ENCODE measurements around the gene TNRC18.

TNRC18 gene

DNA sequence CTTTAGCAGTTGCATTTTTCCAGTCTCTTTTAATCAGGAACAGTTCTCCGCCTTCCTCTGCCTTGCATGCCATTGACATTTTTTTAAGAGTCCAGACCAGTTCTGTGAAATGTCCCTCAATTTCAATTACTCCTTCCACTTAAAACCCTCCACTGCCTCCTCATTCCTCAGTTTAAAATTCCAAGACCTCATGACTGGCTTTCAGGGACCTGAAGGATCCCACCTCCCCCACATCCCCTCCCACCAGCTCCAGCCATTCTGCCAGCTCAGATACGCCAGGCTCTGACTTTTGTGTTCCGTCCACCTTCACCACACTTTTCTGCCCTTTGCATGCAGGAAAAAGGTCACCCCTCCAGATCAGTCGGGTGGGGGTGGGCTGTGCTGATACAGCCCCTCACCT lies 8.7 kb downstream of the TNRC18 start:
- no peak overlapping the region for H3K4me3 ChIP-seq (ENCODE audit: low read depth, low read length)
- DNase-seq (ENCODE audit: low read depth), result no peak
- TF ChIP-seq, protein P1, sequence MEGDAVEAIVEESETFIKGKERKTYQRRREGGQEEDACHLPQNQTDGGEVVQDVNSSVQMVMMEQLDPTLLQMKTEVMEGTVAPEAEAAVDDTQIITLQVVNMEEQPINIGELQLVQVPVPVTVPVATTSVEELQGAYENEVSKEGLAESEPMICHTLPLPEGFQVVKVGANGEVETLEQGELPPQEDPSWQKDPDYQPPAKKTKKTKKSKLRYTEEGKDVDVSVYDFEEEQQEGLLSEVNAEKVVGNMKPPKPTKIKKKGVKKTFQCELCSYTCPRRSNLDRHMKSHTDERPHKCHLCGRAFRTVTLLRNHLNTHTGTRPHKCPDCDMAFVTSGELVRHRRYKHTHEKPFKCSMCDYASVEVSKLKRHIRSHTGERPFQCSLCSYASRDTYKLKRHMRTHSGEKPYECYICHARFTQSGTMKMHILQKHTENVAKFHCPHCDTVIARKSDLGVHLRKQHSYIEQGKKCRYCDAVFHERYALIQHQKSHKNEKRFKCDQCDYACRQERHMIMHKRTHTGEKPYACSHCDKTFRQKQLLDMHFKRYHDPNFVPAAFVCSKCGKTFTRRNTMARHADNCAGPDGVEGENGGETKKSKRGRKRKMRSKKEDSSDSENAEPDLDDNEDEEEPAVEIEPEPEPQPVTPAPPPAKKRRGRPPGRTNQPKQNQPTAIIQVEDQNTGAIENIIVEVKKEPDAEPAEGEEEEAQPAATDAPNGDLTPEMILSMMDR (IDR thresholded peaks at IDR 0.05; ENCODE audit: insufficient read depth, low read depth, low read length, missing control alignments), result no peak

DNA sequence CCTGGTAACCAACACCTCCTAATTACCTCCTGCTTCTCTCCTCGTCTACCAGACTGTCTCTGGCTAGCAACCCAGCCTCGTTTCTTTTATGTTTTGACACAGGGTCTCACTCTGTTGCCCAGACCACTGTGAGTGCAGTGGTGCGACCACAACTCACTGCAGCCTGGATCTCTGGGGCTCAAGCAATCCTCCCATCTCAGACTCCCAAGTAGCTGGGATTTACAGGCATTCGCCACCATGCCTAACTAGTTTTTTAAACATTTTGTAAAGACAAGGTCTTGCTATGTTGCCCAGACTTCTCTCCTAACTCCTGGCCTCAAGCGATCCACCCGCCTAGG lies 10.2 kb downstream of the TNRC18 start:
- DNase-seq (ENCODE audit: low read depth), result no peak
- TF ChIP-seq, protein P1 (IDR thresholded peaks at IDR 0.05; ENCODE audit: insufficient read depth, low read depth, low read length, missing control alignments), result no peak
- no peak overlapping the region for H3K4me3 ChIP-seq (ENCODE audit: low read depth, low read length)

DNA sequence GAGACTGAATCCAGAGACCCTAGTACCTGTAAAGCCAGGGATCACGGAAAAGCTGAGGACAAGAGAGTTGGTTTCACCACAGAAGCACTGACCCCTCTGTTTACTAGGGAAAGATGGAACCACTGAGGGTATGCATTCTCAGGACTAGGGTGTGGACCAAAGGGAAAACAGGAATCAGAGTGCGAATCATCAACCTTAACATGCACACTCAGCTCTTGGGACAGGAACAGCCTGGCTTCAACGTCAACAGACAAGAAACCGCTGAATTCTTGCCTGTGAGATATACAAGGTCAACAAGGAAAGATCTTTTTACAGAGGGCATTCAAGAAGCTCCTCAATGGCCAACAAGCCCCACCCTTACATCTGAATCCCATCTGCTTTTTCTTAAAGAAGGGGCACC lies 14.9 kb downstream of the TNRC18 start:
- TF ChIP-seq, protein P1 (IDR thresholded peaks at IDR 0.05; ENCODE audit: insufficient read depth, low read depth, low read length, missing control alignments), result no peak
- H3K4me3 ChIP-seq (ENCODE audit: low read depth, low read length), result no peak overlapping the region
- DNase-seq (ENCODE audit: low read depth), result no peak

DNA sequence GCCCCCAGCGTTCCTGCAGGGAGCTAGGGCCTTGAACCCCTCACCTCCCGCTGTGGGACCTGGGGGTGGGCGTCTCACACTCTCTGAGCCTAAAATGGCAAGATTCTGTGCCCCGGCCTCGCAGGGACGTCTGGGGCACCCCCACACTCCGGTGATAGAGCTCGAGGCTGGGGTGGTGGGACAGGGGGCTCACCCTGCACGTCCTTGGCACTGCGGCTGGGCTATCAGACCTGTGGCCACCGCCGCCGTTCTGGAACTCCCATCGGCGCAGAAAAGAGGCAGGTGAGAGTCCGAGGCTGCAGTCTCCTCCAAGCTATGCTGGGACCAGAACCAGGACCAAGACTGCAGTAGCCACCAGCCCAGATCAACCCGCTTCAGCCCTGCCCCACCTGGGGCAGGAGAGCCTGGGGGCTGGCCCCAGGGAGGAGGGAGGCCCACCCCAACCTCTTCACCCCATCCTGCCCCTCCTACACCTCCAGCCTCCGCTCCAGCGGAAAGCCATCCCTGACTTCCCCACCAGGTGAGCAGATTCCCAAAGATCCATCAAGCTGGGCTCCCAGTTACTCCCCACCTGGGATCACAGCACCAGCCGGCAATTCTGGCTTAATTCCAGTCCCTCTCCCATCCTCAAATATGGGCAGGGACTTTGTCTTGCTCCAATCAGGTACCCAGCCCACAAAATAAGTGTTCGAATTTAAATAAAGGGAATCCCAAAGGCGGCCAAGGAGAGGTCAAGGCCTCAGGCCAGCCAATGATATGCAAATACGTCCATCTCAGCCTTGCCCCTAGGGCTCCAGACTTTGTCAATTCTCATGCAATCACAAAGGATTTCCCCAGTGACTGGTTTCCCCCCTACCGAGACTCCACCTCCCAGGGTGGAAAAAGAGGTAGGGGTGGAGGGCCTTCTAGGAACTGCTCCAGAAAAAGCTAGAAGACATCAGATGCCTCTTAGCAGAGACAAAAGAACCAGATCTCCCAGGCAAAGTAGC lies 16.4 kb downstream of the TNRC18 start:
- no peak for DNase-seq (ENCODE audit: low read depth)
- TF ChIP-seq, protein P1 (IDR thresholded peaks at IDR 0.05; ENCODE audit: insufficient read depth, low read depth, low read length, missing control alignments), result no peak
- no peak overlapping the region for H3K4me3 ChIP-seq (ENCODE audit: low read depth, low read length)

DNA sequence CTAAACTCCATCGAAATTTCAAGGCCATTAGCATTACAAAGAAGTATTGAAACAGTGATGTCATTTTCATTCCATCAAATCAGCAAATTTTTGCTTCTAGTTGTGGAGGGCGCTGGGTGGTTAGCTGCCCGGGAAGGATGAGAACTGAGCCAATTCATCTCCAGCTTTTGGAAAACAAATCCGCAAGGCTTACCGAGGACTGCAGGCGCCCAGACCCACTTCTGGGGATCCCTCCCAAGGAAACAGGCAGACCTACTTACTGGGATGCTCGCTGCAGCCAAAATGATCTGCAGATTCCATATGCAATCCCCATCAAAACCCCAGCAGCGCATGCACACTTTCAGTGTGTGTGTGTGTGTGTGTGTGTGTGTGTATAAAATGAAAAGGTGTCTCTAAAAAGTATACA lies 19.2 kb downstream of the TNRC18 start:
- TF ChIP-seq, protein P1 (IDR thresholded peaks at IDR 0.05; ENCODE audit: insufficient read depth, low read depth, low read length, missing control alignments), result no peak
- no peak overlapping the region for H3K4me3 ChIP-seq (ENCODE audit: low read depth, low read length)
- DNase-seq (ENCODE audit: low read depth), result no peak

DNA sequence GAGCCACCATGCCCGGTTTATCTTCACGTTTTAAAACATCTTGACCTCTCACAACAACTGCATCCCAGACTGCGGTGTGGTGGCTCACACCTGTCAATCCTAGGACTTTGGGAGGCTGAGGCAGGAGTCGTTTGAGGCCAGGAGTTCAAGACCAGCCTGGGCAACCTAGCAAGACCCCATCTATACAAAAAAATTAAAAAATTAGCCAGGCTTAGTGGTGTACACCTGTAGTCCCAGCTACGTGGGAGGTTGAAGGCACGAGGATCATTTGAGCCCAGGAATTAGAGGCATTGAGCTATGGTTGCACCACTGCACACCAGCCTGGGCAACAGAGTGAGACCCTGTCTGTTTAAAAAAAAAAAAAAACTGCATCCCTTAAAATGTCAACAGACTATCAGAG lies 20.2 kb downstream of the TNRC18 start:
- no peak overlapping the region for H3K4me3 ChIP-seq (ENCODE audit: low read depth, low read length)
- DNase-seq (ENCODE audit: low read depth), result no peak
- TF ChIP-seq, protein P1 (IDR thresholded peaks at IDR 0.05; ENCODE audit: insufficient read depth, low read depth, low read length, missing control alignments), result no peak
